NCI-H2081 (cell line): ENCODE results near the gene GDI1.
"Not testable (repeated sequence)": the region's sequence is repeated elsewhere in the genome, so short reads cannot be mapped to it uniquely, and the experiment has no call there.

Source experiments
- DNase-seq, 2 experiments: peaks; one replicate each; lab custom pipeline; 2025; lab: John Stamatoyannopoulos, UW

Gene GDI1

GRCh38 chrX:154436983-154437752 lies at the start of gene GDI1:
GDI1 (plus strand) TSS chrX:154437154; CDS start chrX:154437255, 101 bp downstream.
- peak in 1 of 2 experiments; percentile 20 for DNase-seq

- not testable (repeated sequence) for DNase-seq
Observed at GRCh38 chrX:154388094-154388493, 48.9 kb upstream of the GDI1 start.

DNA sequence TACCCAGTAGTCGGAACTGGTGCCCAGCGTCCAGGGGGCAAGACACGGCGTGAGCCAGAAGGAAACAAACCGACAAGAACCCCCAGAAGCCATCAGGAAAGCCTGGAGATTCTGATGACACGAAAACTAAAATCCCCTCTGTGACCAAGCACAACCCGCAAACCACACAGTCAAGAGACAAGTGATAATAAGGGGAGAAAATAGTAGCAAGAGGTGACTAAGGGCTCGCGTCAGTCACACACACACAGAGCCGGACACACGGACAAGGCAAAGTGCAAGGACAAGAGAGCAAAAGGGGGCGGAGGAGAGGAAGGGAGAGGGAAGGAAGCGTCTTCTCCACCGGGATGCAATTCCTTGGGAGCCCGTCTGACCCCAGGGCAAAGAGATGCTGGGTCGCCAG lies 48.3 kb upstream of the GDI1 start:
- DNase-seq: not testable (repeated sequence)

GRCh38 chrX:154389812-154390747 lies 46.9 kb upstream of the GDI1 start:
- DNase-seq: not testable (repeated sequence)

GRCh38 chrX:154396363-154396762 lies 40.6 kb upstream of the GDI1 start:
- DNase-seq: not testable (repeated sequence)

- peak; percentile 24 to 43 for DNase-seq
Observed at GRCh38 chrX:154396973-154397887, 39.7 kb upstream of the GDI1 start.

- peak; percentile 88 to 90 for DNase-seq
Observed at GRCh38 chrX:154397888-154398667, 38.9 kb upstream of the GDI1 start, which contains the start of gene RPL10. RPL10 (plus strand) TSS chrX:154398377; CDS start chrX:154398520, 143 bp downstream.

GRCh38 chrX:154398668-154399526 lies 38.1 kb upstream of the GDI1 start:
- peak; percentile 43 to 68 for DNase-seq

- DNase-seq: no peak
Observed at GRCh38 chrX:154399527-154400368, 37.2 kb upstream of the GDI1 start.

DNA sequence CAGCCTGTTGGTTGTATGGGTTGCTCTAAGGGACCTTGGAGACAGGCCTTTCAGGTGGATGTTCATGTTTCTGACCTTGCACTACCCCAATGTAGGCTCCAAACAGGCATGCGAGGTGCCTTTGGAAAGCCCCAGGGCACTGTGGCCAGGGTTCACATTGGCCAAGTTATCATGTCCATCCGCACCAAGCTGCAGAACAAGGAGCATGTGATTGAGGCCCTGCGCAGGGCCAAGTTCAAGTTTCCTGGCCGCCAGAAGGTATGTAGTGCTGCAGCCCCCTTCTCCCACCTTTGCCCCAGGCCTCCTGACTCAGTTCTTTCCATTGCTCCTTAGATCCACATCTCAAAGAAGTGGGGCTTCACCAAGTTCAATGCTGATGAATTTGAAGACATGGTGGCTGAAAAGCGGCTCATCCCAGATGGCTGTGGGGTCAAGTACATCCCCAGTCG lies 36.6 kb upstream of the GDI1 start:
- not testable (repeated sequence) for DNase-seq

GRCh38 chrX:154401045-154401799 lies 35.7 kb upstream of the GDI1 start:
- DNase-seq: no peak

GRCh38 chrX:154401918-154402621 lies 34.9 kb upstream of the GDI1 start:
- DNase-seq: peak in 1 of 2 experiments; percentile 14

DNA sequence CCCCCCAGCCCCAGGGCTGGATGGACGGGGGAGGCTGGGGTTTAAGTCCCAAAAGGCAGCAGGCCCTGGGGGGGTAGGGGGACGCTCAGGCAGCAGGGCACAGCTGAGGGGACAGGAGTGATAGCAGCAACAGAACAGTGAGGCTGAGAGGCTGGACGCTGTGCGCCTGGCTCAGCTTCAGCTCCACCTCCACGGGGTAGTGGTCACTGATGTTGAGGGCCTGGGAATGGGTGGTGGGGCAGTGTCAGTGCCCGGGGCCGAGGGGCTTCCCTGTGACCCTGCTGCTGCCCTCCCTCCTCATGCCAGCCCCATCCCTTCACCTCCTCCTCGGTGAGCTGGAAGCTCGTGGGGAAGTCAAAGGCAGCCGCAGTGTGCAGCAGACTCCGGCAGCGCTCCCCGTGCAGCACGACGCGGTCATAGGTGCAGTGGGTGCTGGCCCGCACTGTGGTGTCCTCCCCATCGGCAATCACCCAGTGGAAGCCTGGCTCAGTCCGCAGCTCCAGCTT lies 34.3 kb upstream of the GDI1 start:
- DNase-seq: no peak

GRCh38 chrX:154403192-154403591 lies 33.8 kb upstream of the GDI1 start:
- no peak for DNase-seq

GRCh38 chrX:154403858-154404257 lies 33.1 kb upstream of the GDI1 start:
- no peak for DNase-seq

GRCh38 chrX:154404625-154405192 lies 32.2 kb upstream of the GDI1 start:
- no peak for DNase-seq
